Measurements from ENCODE around the gene SLC7A11.

GRCh38 chr4:138115053-138115452 lies 127.1 kb downstream of the SLC7A11 start:
- no peak for TF ChIP-seq GATA3 (IDR thresholded peaks at IDR 0.05; ENCODE audit: low read depth, low read length)
- no peak for TF ChIP-seq GATA2 (IDR thresholded peaks at IDR 0.05; ENCODE audit: low read depth, low read length)
